Fibroblast of pulmonary artery (primary cell): ENCODE data around the gene PROSER3.

Experiments
- DNase-seq: peaks from one replicate; pipeline ENCODE4 v3.0.0-alpha.2; 2010; ENCODE audit warnings: low read depth
- H3K4me3 ChIP-seq: replicated peaks from 2 replicates; pipeline ENCODE4 v1.5.1; 2011; ENCODE audit warnings: low read depth, mild to moderate bottlenecking, control low read depth, low read length, moderate library complexity
- CTCF ChIP-seq: IDR thresholded peaks from 2 replicates; pipeline ENCODE4 v1.5.1; 2011; ENCODE audit warnings: mild to moderate bottlenecking, control low read depth, low read length, inconsistent platforms; ENCODE audit errors: missing control alignments

Gene PROSER3

GRCh38 chr19:35807633-35808032, 49.7 kb downstream of the PROSER3 start:
- DNase-seq = no peak

GRCh38 chr19:35811317-35812219, 53.6 kb downstream of the PROSER3 start:
- no peak for TF ChIP-seq CTCF
- DNase-seq = no peak
- H3K4me3 ChIP-seq = no peak overlapping the region

More at GRCh38 chr19:35807633-35808032, 49.7 kb downstream of the PROSER3 start:
- H3K4me3 ChIP-seq = no peak overlapping the region
- no peak for TF ChIP-seq CTCF

GRCh38 chr19:35812220-35813042, 54.5 kb downstream of the PROSER3 start, which contains the start of gene PRODH2:
Gene PRODH2, minus strand, starts transcription at chr19:35812845. Its CDS starts 40 bp downstream, at chr19:35812805.
- no peak within 1 kb of the TSS for H3K4me3 ChIP-seq
- TF ChIP-seq CTCF = no peak
- DNase-seq = no peak

- TF ChIP-seq CTCF = no peak
- H3K4me3 ChIP-seq = no peak overlapping the region
- no peak for DNase-seq
Observed at GRCh38 chr19:35813043-35813890, 55.3 kb downstream of the PROSER3 start.

GRCh38 chr19:35816262-35816661, 58.3 kb downstream of the PROSER3 start:
- DNase-seq = no peak
- TF ChIP-seq CTCF = no peak
- no peak overlapping the region for H3K4me3 ChIP-seq

- DNase-seq = no peak
- no peak overlapping the region for H3K4me3 ChIP-seq
- TF ChIP-seq CTCF = no peak
Observed at GRCh38 chr19:35816846-35817245, 58.9 kb downstream of the PROSER3 start.
